Transverse colon (tissue), 4 donors: Measurements from ENCODE around the gene TXNRD3.

ENCODE experiments used
- POLR2A ChIP-seq: fragments of 450-650 bp; IDR thresholded peaks from one replicate; pipeline ENCODE4 v1.6.1; 2016; ENCODE audit warnings: antibody characterized with exemption, mild to moderate bottlenecking, moderate library complexity
- POLR2AphosphoS5 ChIP-seq, 3 donors: sonication (generic); formaldehyde crosslinking; IDR thresholded peaks; one replicate each; pipeline ENCODE4 v1.6.1; 2016; ENCODE audit warnings: antibody characterized with exemption in 3 of 3
- TF ChIP-seq, protein P1 (sequence below), 5 experiments: fragments of 200-600 bp in 3 of 5; fragments of 450-650 bp in 2 of 5; sonication (generic) in 3 of 5; IDR thresholded peaks; 1 replicate in 2 of 5; 2 replicates in 3 of 5; pipeline ENCODE4 v1.5.1; 2016 to 2017; ENCODE audit warnings: antibody characterized with exemption in 5 of 5, inconsistent platforms in 3 of 5, mild to moderate bottlenecking in 2 of 5, moderate library complexity in 1 of 5

- TF ChIP-seq, protein P1, sequence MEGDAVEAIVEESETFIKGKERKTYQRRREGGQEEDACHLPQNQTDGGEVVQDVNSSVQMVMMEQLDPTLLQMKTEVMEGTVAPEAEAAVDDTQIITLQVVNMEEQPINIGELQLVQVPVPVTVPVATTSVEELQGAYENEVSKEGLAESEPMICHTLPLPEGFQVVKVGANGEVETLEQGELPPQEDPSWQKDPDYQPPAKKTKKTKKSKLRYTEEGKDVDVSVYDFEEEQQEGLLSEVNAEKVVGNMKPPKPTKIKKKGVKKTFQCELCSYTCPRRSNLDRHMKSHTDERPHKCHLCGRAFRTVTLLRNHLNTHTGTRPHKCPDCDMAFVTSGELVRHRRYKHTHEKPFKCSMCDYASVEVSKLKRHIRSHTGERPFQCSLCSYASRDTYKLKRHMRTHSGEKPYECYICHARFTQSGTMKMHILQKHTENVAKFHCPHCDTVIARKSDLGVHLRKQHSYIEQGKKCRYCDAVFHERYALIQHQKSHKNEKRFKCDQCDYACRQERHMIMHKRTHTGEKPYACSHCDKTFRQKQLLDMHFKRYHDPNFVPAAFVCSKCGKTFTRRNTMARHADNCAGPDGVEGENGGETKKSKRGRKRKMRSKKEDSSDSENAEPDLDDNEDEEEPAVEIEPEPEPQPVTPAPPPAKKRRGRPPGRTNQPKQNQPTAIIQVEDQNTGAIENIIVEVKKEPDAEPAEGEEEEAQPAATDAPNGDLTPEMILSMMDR (IDR thresholded peaks at IDR 0.05): no peak
- TF ChIP-seq POLR2A: no peak
- no peak for TF ChIP-seq POLR2AphosphoS5 (IDR thresholded peaks at IDR 0.05)
These were observed 16.6 kb upstream of the TXNRD3 start for GRCh38 chr3:126671521-126671920.
